ENCODE data around the gene PON3.

The PON3 gene

DNA sequence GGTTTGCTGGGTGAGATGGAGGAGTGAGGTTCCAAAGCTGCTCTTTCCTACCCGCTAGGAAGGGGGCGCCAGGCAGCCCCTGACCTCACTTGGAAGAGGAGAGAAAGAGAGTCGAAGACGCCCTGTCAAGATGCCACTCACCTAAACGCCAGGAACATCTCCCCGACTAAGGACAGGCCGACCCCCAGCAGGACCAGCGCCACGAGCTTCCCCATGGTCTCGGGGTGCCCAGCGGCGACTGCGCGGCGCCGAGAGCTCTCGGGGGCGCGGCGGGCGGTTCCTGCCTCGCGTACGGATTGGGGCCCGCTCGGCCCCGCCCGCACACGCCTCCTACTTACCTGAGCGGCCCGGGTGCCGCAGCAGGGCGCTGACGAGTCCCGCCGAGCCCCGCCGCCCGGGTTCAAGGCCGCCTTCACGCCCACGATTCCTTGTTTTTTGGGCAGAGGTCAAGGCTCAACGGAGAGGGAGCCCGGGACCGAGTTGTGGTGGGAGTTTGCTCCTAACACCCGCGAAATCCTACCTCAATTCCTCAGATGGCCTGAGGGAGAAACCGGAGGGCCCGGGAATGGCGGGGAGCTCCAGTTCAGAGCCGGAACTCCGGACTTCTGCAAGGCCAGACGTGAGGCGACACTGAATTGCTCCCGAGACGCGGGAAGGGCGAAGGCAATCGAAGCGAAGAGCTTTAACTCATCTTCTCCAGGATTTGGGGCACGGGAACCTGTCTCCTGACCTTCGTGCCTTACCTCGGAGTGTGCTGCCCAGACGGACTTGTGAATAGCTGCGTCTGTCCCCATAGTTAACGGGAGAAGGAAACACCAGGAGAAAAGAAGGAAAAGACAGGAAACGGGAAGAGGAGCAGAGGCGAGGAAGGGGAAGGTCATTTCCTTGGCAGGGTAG lies at the start of gene PON3:
PON3 (minus strand) TSS at position 240 of the 897 bp plus-strand sequence; CDS start at position 215, 25 bp downstream.
- DNase-seq, result peak; percentile 12

DNA sequence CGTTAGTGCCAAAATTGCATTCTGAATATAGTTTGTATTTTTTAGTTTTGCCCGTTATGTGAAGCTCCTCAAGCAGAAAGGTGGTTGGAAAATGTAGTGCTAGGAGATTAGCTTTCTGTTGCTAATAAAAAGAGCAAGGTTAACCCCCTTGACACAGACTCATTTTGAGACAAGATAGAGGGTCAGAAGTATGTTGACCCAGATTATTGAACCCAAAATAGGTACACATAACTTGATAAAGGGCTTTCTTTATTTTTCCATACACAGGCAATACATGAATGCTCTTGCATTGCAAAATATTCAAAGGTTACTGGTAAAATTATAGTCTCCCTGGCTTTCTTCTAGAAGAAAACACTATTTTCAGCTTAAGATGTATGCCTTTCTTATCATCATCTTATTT lies 48.6 kb upstream of the PON3 start:
- no peak for DNase-seq

DNA sequence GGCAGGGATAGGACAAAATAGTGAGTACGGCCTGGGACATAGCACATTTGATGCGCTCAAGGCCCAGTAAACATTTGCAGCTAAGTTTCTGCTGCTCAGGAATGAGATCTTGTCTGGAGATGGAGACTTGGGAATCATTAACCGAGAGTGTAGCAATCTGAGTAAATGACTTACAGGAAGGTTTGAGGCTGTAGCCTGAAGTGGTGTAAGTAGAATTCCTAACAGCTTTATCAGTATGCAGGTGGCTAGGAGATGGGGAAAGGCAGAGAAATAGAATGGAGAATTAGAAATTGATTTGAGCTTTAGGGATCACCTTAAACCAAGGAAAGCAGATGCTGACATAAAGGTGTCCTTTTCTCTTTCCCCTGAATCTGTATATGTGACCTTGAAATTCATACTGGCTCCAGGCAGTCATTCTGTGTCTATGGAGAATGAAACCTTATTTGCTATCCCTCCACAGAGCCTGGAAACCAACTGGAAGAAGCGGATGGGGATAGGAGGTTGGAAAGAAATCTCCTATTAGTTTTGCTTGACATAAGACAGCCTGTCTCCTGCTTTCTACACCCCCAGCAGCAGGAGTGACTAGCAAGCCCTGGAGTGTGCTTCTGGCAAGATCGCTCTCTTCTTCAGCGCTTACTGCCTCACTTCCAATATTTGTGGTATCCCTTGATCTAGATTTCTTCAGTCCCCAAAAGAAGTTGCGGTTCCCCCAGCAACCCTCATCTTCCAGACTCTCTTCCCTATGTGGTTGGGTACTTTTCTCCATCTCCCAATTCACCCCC lies 45.1 kb upstream of the PON3 start:
- no peak for DNase-seq

DNA sequence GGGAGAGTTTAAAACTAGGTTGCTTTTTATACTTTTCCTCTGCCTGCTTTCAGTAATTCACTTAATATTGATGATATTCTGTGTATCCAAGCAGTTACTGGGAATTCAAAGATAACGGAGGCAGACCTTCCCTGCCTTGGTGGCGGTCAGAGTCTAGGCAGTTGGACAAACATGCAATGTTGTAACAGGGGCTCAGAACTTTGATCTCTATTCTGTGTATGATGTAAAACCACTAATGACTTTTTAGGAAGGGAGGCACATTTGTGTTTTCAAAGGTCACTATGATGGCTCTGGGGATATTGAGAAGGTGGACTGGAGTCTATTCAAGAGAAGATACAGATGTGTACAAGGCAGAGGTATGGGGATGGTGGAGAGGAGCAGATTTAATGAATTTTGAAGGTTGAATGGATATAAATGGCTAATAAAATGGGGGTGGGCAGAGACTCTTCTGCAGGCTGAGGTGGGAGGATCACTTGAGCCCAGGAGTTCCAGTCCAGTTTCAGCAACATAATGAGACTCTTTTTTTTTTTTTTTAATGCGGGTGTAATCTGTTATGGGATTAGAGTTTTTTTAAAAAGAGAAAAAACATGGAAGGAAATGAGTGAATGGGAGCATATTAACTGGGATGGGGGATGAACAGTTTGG lies 44.3 kb upstream of the PON3 start:
- DNase-seq, result no peak

DNA sequence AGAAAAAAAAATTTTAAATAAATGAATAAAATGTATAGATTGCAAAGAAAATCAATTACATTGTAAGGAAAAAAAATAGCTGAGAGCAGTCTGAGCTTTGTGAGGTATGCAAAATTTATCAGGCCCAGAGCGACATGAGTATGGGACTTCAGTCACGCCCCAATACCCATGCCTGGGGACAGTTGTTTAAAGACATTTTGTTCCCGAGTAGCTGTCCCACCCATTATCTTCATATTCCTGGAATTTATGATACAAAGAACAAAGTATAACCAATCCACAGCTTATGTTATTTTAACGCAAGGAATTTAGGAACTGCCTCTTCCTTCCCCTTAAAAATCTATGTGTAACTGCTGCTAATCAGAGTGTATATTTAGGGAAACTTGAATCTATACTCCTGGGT lies 40.2 kb upstream of the PON3 start:
- DNase-seq, result no peak

DNA sequence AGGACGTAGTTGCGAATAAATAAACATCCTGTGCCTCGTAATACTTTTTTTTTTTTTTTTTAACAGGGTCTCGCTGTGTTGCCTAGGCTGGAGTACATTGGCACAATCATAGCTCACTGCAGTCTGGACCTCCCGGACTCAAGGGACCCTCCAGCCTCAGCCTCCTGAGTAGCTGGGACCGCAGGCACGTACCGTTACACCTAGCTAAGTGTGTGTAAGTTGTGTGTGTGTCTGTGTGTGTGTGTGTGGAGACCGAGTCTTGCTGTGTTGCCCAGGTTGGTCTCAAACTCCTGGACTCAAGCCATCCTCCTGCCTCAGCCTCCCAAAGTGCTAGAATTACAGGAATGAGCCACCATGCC lies 39.2 kb upstream of the PON3 start:
- DNase-seq, result no peak

DNA sequence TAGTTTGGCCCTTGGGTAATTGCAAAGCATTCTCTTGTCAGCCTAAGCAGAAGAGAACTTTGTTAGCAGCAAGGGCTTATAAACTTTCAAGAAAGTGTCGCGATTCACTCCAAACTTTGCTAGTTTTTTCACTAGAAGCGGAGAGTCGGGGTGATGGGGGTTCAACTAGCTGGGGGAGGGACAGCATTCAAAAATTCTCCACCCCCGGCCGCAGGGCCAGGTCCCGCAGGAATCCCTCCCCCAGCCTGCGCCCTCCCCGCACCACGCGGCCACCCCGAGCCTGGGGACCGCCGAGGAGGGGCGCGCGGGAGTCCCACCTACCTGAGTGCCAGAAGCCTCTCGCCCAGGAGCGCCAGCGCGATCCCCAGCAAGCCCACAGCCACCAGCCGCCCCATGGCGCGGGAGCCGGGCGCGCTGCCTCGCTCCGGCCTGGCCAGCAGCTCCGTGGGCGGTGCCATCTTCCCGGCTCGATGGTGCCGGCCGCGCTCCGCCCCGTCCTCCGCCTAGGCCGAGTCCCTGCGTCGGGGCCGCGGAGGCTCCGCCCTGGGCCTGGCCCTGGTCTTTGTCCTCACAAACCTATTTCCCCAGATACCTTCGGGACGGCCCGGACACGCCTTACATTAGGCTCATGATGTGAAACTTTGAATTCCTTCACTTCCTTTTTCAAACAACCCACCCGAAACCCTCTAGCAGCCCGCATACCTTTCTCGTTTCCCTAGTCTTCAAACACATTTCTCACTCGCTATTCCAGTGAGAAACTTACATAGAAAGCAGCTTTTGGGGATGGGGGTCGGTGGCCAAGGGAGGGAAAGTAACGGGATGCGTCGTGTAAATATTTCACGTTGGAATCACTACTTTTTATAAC lies 38.6 kb upstream of the PON3 start, which contains the start of gene PON2:
PON2 (minus strand) TSS at position 472 of the 865 bp plus-strand sequence; CDS start at position 395, 77 bp downstream.
- DNase-seq, result peak; percentile 80

DNA sequence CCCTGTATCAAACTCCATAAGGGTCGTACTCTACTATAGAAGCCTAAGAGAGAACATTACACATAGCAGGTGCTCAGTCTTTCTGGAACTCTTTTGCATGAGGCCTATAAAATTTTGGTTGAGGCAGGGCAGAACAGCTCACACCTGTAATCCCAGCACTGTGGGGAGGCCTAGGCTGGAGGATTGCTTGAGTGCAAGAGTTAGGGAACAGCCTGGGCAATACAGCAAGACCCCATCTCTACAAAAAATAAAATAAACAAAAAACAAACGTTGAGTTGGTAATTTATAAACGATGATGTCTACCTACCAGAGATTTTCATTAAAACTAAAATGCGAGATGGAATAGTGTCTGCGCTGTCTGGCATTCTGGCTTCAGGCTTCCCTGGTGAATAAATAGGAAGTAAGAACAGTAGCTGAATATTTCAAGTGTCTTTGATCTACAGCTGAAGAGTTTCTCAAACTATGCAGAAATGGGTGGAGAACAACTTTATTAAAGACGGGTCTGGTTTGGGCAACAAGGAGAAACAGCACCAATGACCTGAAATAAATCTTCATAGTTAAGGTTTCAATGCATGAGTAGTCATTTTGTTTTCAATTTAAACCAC lies 37.9 kb upstream of the PON3 start:
- peak; percentile 2 for DNase-seq

DNA sequence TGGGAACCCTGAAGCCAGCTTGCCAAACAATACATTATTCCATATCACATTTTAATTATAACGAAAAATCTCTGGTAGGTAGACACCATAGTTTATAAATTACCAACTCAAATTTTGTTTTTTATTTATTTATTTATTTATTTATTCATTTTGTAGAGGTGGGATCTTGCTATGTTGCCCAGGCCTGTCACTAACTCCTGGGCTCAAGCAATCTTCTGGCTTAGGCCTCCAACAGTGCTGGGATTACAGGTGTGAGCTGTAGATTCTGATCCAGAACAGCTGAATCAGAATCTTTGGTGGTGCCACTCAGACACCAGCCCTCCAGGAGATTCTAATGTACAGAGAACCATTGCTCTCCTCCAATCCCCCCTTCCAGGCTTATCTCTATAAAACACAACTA lies 37.0 kb upstream of the PON3 start:
- no peak for DNase-seq

DNA sequence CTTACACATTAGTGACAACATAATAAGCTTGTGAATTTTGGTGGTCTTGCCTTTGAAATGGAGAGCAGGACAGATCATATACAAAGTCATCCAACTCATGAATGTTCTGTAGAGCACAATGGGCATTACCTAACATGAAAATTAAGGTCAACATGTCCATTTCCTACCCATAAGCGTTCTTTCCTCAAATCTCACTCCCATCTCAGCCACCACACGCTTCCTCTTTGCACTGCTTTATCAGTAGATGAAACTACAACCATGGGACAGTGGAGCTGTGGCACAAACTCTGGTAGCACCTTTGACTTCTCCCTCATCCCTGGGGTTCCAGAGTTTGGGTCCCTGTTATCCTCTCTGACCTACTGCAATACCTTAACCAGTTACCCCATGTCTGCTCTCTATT lies 36.4 kb upstream of the PON3 start:
- no peak for DNase-seq

DNA sequence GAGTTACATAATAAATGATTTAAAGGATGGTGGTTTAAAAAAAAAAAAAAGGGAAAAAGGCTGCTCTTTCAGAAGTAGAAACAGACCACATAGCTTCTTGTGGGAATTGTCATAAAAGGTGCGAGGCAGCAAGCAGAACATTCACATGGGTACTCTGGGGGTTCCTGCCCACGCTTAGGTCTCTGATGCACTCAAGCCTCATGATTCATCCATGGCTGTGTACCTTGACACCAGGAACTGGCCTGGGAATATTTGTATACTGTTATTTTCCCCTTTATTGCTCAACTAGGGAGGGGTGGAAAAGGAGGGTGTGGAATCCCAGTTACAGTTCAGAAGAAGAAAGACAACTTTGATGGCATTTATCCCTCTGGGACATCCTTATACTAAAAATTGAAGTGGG lies 34.7 kb upstream of the PON3 start:
- no peak for DNase-seq

DNA sequence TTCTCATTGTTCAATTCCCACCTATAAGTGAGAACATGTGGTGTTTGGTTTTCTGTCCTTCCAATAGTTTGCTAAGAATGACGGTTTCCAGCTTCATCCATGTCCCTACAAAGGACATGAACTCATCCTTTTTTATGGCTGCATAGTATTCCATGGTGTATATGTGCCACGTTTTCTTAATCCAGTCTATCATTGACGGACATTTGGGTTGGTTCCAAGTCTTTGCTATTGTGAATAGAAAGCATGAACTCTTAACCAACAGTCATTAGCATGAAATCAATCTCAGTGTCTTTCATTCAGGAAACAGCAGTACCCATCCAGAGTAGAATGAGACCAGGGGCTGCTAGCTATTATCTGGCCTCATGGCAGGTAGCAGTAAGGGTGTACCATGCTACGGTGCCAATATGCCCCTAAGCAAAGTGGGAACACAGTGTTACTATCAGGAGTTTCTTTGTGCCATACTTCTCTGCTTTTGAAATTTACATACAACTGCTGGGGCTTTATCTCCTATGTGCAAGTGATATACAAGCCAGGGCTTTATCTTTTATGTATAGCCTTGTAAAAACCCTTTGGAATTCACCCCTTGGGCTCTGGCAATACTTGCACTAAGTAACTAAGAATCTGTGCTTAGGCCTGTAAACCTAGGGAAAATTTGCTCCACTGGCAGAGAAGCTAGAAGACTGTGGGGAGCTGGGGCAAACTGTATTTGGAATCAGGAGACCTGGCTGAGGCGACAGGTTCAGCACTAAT lies 33.2 kb upstream of the PON3 start:
- DNase-seq, result no peak

DNA sequence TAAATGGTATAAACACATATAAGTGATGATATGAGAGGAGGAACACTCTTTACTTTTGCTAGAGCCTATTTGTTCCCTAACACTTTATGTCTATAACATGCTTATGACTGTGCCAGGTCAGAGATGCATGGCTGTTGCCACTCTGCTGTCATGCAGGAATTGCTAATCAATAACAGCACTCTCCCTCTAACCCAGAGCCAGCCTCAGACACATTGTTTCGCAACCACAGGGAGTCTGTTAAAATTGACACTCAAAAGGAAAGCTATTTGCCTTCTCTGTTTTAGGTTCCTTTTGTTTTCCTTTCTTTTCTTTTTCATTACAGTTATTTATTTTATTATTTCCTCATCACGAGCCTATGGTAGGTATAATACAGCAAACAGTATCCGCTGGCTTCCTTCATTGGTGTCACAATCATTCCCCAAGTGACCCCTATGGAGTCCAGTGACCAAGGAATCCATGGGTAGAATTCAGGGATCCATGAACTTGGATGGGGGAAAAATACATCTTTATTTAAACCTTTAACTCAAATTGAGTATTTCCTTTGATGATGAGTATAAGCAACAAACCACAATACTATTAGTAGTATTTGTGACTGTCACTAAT lies 31.8 kb upstream of the PON3 start:
- DNase-seq, result no peak

DNA sequence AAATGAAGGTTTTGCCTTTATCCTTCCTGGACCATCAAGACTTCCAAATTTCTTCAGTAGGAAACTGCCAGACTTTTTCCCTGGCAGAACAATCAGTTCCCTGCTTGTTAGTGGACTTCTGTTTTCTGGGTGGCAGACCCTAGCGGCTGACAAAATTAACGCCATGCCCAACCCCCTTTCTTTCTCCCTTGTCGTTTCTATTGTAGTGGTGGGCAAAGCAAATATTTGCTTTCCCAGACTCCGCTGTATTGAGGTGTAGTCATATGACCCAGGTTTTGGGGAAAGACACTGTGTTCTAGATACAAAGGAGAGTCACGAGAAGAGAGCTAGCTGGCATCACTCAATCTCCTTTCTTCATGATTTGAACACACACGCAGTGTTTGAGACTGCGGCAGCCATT lies 31.0 kb upstream of the PON3 start:
- DNase-seq, result no peak

DNA sequence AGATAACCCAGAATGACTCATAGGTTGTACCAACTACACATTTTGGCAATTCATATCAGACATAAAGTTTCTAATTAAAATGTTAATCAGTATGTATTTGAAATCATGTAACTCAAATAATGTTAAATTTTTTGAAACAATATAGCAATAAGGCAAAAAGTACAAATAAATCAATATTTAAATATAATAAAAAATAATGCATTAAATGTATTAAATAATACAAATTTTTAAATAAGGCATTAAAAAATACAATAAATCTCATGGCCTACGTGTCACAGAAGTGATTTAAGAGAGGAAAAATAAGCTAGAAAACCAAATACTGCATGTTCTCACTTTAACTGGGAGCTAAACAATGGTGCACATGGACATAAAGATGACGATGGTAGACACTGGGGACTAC lies 29.5 kb upstream of the PON3 start:
- DNase-seq, result no peak

DNA sequence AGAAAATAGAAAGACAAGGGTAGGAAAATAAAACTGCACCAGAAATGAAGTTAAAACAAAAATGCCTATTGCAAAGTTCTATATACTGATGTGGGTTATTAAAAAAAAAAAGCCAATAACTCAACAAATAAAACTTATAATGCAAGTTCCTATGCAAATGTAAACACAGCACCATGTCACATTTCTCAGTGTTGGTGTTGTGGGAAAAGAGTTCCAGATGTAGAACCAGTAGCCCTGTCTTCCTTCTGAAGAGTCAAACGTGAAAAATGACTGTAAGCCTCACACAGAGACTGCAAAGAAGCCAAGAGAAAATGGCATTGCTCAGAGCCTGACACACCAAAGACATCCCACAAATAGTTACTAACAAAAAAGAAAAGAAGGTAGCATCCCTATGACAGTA lies 28.5 kb upstream of the PON3 start:
- DNase-seq, result no peak

DNA sequence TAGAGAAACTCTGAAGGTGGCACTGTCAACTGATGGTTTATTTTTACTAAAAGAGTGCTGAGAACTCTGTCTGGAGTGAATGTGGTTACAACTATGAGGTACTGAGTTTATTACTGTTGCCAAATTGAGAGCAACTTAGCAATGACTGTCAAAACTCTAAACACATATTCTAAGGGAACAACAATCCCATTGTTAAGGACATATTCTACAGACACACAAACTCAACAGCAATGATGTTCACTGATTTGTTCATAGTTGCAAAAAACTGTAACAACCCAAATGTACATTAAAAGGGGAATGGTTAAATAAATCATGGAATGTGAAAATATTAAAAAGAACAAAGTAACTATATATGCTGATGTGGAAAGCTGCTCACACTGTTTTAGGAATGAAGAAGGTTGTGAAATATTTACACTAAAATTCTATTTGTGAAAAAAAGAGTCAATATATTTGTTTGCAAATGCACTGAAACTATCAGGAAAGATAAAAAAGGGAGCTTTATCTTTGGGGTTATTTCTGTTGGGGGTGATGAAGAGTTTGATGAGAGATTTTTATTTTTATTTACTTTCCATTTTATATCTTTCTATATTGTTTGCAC lies 25.8 kb upstream of the PON3 start:
- DNase-seq, result no peak

DNA sequence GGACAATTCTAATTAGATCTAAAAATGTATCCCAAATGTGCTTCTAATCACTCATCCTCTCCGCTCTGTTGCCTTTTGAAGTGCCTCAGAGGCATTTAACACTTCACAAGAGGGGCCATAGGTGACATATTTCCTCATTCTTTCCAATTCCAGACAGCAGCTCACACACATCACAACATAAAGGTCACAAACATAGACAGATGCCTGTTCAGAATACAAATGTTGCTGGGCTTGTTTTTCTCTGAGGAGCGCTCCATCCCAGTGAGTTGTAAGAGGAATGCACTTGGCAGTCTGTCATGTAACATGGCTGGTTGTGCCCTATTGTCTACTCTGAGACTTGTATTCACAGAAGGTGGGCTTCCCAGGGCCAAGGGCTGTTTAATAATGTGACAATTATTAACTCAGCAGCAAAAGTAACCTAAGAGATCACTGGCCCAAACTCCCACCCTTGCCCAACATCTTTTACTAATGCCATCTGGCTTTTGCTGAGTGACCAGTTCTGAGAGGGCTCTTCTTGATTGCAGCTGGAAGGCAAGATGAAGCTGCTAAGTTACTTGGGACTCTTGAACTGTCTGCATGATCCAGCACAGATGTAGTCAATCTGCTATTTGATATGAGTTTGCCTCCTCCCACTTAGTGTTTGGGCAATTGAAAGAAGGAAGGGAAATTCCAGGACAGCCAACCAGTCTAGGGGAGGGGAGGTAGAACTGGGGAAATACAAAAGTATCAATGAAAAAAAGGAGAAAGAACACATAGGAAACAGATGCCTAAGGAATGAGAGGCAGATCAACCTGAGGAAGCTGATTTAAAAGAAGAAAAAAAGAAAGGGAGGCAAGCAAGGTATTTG lies 25.0 kb upstream of the PON3 start:
- DNase-seq, result no peak

DNA sequence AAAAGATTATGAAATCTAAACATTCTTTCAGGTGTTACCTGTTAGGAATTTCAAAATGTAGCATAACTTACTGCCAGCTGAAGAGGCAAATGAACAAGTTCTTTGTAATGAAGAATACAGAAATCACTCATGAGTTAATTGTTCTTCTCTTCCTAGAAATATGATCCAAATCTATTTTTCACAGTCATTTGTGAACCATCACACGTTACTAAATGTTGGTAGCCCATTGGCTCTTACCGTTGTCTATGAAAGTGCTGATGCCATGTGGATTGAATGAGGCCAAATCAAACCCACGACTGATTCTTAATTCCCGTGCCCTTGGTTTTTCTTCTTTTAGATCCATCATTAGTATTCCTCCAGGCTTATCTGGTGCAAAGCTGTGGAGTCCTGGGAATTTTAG lies 15.9 kb upstream of the PON3 start:
- DNase-seq, result no peak

DNA sequence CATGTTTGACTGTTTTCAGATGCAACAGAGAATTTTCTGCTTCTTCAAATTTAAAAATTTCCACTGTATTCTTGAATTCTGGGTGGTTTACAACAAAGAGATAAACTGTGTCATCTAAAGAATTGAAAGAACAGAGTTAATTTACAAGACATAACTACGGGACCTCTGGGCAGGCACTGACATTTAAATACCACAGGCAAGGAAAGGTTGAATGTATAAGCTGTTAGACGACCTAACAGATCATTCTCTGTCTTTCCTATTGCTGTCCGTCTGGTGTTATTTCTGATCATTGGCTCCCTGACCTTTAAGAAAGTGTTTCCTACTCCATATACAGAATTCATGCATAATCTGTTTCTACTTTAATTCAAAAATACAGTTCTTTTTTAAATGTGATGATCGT lies 15.5 kb upstream of the PON3 start:
- DNase-seq, result no peak
